PC-3 (cell line): ENCODE measurements around the gene ABCC3.

ENCODE experiments used
- EZH2 ChIP-seq: fragments of 300-600 bp; sonication (generic); IDR thresholded peaks from one replicate; pipeline ENCODE4 v1.6.1; 2017; ENCODE audit warnings: antibody characterized with exemption, mild to moderate bottlenecking, low read length; ENCODE audit not compliant: unreplicated experiment
- TF ChIP-seq, protein P1 (sequence below): fragments of 300-600 bp; sonication (generic); conservative IDR thresholded peaks from 2 replicates; pipeline ENCODE4 v1.5.1; 2017; ENCODE audit warnings: antibody characterized with exemption, low read depth, mild to moderate bottlenecking, low read length

DNA sequence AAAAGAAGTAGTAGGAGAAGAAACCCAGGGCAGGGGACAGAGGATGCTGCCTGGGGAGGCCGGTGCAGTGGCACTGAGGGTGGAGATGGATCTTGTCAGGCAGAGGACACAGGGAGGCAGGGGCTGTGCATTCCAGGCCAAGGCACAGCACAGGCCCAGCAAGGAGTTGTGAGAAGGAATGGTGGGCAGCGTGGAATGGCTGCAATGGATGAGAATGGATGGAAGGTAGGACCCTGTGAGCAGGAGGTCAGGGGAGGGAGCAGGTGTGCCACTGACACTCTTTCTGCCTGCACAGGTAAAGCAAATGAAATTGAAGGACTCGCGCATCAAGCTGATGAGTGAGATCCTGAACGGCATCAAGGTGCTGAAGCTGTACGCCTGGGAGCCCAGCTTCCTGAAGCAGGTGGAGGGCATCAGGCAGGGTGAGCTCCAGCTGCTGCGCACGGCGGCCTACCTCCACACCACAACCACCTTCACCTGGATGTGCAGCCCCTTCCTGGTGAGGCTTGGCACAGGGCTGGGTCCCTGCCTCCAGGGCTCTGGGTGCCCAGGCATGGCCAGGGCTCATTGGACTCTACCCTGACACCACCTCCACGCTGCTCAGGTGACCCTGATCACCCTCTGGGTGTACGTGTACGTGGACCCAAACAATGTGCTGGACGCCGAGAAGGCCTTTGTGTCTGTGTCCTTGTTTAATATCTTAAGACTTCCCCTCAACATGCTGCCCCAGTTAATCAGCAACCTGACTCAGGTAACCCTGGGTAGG is 32.8 kb downstream of the ABCC3 start:
- TF ChIP-seq, protein P1, sequence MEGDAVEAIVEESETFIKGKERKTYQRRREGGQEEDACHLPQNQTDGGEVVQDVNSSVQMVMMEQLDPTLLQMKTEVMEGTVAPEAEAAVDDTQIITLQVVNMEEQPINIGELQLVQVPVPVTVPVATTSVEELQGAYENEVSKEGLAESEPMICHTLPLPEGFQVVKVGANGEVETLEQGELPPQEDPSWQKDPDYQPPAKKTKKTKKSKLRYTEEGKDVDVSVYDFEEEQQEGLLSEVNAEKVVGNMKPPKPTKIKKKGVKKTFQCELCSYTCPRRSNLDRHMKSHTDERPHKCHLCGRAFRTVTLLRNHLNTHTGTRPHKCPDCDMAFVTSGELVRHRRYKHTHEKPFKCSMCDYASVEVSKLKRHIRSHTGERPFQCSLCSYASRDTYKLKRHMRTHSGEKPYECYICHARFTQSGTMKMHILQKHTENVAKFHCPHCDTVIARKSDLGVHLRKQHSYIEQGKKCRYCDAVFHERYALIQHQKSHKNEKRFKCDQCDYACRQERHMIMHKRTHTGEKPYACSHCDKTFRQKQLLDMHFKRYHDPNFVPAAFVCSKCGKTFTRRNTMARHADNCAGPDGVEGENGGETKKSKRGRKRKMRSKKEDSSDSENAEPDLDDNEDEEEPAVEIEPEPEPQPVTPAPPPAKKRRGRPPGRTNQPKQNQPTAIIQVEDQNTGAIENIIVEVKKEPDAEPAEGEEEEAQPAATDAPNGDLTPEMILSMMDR: no peak
- TF ChIP-seq EZH2: no peak
